Glomerular endothelial cell (primary cell): ENCODE data around the gene GALNT9. TPM values are rescaled to one million over a fixed set of nuclear protein-coding genes. Genes with fewer than 3 reads are reported as not detected.
"Not testable (repeated sequence)": the region's sequence is repeated elsewhere in the genome, so short reads cannot be mapped to it uniquely, and the experiment has no call there.

Experiments
- DNase-seq: peaks from one replicate; pipeline ENCODE4 v3.0.0-alpha.2; 2011; ENCODE audit warnings: low read depth, low spot score; ENCODE audit errors: extremely low read depth
- total RNA-seq: library from RNA; depleted of rRNA; stranded (reverse); fragments of >200 nt; gene quantifications from 2 replicates; pipeline ENCODE4 v1.2.3, GENCODE V29; 2015

GALNT9 gene
- total RNA-seq, 1 donor from 2014 or later: 0.35 TPM

DNA sequence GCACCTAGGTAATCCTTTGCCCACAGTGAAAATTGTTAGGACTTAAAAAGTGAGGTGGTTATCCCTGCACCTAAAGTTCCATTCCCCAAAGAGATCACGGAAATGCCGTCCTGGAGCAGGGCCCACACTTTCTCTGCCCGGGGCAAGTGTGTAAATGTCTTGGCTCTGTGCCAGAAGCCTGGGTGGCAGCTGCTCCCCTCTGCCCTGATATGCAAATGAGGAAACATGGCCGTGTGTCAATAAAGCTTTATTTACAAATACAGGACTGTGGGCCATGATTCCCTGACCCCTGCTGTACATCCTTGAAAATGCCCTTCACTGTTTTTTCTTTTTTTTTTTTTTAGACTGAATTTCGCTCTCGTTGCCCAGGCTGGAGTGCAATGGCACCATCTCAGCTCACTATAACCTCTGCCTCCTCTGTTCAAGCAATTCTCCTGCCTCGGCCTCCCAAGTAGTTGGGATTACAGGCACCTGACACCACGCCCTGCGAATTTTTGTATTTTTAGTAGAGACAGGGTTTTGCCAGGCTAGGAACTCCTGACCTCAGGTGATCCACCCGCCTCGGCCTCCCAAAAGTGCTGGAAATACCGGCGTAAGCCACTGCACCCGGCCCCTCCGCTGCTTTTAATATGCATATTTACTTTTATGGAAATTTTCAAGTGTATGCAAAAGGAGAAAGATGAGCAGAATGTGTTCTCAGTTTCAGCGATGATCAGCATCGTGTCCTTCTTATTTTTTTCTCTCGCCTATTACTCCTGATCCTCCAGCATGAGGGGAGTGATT lies 75.5 kb downstream of the GALNT9 start:
- no peak for DNase-seq

DNA sequence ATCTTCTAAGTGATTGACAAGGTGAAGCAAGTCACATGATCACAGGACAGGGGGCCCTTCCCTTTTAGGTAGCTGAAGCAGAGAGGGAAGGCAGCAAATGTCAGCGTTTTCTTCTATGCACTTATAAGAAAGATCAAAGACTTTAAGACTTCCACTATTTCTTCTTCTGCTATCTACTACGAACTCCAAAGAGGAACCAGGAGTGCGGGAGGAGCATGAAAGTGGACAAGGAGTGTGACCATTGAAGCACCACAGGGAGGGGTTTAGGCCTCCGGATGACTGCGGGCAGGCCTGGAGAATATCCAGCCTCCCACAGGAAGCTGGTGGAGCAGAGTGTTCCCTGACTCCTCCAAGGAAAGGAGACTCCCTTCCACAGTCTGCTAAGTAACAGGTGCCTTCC lies 76.4 kb downstream of the GALNT9 start:
- DNase-seq: not testable (repeated sequence)

DNA sequence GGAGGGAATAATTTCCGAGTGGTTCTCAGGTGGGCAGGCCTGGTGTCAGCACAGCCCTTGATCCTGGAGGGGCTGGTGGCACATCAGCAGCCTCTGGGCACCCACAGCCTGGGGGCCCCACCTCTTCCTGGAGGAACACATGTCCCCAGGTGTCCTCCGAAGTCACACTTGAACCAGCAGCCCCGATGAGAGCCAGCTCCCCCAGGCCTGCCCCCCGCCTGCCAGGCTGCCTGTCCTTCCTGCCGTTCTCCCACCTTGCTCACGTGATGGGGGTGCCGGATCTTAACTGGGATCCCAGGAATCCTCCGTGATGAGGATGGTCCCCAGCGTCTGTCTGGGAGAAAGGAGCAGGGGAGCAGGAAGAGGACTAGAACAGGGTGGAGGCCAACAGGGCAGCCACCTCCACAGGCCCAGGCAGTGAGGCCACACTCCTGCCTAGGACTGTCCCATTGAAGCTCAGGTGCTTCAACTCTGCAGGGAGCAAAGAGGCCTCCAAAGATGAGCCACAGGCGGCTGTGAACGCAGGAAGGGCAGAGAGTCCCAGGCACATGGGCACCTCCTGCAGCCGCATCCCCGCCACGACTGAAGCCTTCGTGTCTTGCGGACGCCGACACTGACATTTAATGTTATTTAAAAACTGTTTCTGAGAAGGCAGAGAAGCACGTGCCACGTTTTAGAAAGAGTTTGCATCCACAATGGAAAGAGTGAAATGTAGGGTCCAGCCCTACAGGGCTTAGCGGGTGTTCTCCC lies 77.5 kb downstream of the GALNT9 start:
- DNase-seq: no peak

DNA sequence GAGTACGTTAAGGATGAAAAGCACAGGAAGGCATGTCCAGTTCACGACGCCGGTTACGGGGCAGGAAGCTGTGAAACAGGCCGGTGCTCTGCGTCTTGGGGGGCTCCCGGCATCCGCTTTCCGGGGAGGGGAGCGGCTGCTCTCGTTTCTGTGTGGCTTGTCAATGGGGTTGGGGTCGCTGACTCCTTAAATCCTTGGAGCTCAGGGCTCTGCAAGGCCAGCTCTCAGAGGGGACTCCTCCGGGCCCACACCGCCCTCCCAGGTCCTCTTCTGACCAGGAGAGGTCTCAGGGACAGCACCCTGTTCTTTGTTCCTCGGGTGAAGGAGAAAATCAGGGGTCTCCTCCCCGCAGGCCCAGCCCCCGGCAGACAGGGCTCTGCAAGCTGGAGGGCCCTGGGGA lies 78.1 kb downstream of the GALNT9 start:
- DNase-seq: no peak

DNA sequence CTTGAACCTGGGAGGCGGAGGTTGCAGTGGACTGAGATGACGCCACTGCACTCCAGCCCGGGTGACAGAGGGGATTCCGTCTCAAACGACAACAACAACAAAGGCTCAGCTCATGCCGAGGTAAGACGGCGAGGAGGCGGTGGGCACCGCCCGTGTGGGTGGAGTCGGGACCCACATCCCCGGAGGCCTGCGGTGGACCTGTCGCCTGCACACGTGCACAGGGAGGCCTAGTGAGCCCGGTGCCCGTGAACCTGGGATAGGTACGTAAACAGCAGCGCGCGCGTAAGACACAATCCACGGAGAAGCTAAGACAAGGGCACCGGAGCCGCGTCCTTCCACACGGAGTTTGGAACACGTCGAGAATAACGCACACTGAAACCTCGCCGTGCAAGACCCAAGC lies 78.7 kb downstream of the GALNT9 start:
- no peak for DNase-seq

DNA sequence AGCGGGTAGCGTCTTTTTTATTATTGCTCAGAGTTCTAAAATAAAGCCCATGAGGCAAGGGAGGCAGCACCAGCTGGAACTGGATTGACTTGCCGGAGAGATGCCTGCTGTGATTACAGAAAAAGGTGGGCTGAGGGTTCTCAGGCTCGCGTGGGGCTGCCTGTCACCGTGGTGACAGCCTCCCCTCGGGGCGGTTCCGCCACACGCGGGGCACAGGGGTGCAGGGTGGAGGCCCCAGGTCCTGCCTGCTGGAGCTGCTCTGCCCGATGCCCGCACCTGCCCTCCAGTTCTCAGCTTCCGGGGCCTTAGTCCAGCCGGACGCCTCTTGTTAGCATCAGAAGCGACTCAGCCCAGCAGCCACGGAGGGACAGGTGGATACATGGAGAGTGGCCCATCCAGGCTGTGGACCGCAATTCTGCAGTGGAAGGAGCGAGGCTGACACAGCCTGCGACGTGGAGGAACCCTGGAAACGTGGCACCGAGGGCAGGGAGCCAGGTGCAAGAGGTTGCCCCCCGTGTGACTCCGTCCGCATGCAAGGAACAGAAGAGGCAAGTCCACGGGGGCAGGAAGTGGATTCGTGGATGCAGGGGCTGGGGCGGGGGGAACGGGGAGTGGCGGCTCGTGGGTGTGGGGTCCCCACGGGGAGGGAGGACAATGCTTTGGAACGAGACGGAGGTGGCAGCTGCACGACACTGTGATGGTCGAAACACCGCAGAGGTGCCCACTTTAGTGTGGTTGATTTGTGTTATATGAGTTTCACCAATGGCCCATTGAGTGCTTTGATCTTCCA lies 79.5 kb downstream of the GALNT9 start:
- DNase-seq: no peak

DNA sequence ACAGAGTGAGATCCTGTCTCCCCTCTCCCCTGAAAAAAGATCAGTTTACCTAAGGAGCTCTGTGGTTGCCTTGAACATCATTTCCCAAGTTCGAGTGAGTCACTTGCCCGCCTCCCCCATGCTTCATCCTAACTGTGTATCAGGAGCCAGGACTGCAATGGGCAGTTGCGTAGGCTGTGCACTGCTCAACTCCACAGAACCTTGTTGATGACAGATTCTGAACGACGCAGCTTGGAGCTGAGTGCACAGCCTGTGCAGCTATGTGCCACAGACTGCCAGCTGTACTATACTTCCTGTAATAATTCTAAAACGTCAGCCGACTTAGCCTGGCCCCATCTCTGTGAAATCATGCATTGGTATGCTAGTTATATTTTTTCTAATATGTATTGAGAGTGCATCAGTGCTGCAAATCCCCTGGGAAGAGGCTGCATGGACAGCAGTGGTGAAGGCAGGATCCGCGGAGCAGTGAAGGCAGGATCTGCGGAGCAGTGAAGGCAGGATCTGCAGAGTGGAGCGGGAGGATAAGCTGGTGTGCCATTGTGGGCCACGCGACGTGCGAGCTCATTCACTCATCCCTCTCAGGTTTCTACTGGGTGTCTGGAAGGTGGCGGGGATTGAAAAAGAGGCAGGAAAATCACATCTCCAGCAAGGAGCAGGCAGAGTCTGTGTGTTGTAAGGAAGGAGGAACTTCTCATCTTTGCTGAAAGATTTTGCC lies 80.8 kb downstream of the GALNT9 start:
- DNase-seq: no peak

DNA sequence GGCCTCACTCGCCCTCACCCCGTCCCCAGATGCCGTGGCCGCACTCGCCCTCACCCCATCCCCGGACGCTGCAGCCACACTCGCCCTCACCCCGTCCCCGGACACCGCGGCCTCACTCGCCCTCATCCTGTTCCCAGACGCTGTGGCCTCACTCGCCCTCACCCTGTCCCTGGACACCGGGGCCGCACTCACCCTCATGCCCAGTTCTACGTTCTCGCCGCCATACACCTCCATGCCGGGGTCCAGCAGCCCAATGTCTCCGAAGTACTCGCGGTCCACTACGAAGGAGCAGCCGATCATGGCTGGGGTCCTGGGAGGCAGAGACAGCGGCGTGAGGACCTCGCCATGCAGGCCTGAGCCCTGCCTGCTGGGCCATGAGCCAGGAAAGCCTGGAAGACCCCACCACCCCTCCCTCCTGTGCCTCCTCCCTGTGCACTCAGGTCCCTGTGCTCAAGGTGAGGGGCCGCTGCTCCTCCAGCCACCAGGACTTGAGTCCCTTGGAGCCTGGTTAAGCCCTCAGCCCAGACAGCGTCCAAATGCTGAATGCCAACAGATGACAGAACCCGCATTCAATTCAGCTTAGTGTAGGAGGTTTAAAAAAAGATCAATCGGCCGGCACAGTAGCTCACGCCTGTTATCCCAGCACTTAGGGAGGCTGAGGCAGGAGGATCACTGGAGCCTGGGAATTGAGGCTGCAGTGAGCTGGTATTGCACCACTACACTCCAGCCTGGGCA lies 81.5 kb downstream of the GALNT9 start:
- DNase-seq: no peak

DNA sequence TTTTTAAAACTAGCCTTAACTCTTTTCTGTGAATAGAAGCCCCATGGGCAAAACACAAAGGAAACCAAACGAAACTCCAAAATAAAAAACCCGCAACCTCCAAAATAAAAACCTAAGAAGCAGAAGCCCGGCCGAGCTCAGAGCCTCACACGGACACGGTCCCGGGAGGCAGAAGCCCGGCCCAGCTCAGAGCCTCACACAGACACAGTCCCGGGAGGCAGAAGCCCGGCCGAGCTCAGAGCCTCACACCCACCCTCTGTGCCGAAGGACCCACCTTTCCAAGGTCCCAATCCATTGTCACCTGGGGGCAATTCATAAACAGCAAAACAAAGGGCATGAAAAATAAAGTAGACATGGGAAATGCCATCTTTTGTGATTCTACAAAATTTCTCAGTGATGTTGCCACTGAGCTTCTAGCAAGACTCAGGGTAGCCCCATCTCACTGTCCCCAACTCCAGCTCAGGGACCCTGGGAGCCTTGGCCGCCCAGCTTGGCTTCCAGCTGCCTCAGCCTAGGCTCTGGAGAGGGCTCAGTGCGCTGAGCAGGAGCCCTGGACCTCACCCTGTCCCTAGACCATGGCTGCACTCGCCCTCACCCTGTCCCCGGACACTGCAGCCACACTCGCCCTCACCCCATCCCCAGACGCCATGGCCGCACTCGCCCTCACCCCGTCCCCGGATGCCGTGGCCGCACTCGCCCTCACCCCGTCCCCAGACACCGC lies 82.2 kb downstream of the GALNT9 start:
- DNase-seq: no peak

DNA sequence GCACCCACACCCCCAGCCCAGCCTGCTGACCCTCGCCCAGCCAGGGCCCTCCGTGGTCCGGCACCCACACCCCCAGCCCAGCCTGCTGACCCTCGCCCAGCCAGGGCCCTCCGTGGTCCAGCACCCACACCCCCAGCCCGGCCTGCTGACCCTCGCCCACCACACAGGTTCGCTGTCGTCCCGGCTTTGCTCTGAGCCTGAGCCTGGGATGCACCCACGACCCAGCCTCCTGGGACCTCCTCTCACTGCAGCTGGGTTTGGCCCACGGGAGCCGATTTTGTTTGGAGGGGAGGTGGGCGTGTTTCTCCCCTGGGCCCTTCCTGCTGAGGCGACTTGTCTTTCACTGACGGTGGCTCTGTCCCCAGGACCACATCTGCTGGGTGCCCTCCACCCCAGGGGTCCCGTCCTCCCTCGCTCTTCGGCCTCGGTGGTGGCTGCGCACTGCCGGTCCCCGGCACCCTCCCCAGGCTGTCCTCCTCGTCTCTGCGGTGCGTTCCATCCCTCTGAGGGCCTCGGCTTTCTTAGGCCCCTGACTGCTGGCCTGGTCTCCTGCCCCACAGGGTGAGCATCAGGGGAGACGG lies 83.8 kb downstream of the GALNT9 start:
- DNase-seq: no peak

DNA sequence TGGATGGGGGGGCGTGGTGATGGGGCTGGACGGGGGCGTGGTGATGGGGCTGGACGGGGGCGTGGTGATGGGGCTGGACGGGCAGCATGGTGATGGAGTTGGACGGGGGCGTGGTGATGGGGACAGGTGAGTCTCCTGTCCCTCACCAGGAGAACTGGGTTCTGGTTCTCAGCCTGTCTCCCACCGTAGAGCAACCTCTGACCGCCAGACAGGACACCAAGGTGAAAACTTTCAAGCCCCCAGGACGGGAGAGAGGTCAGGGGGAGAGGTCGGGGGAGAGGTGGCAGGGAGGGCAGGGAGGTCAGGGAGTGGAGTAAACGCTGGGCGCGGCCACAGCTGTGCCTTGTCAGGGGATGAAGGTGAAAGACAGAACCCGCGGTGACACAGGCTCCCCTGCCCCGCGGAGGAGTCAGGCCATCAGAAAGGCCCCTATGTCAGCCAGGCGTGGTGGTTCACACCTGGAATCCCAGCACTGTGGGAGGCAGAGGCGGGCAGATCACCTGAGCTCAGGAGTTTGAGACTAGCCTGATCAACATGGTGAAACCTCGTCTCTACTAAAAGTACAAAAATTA lies 84.6 kb downstream of the GALNT9 start:
- no peak for DNase-seq

DNA sequence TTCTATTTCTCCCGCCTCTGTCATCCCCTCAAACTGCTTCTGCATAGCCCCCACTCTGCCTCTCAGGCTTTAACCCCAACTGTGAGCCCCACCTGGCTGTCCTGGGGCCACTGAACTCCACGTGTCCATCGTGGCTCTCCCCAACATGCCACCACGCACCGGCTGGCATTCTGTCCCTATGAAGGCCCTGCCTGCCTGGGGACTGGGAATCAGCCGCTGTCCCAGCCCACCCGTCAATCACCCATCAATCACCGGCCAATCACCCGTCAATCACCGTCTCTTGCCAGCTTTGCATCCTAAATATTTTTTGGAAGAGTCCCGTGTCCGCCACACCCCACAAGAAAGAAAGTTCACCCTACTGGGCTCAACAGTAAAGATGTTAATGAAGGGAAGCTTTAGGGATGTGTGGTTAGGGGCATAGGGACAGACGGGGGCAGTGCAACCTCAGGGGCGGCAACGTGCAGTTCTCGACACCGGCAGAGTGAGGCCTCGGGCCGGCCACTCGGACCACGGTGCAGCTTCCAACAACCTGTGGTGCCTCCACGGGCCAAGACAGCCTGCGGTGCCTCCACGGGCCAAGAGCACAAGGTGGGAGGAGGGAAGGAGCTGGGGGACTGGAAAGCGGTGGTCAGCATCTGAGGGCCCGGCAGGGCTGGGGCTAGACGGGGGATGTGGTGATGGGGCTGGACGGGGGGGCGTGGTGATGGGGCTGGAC lies 85.6 kb downstream of the GALNT9 start:
- DNase-seq: no peak

DNA sequence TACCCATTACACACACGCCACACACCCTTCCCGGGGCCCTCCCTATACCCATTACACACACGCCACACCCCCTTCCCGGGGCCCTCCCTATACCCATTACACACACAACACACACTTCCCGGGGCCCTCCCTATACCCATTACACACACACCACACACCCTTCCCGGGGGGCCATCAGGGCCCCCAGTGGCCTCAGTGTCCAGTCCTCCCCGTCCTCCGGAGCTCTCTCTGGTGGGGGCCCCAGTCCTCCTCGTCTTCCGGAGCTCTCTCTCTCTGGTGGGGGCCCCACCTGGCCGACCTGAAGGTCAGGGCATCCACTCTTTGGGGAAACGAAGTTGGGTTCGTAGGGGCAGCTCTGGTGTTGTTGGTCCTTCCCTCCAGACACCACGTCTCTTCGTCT lies 86.2 kb downstream of the GALNT9 start:
- DNase-seq: not testable (repeated sequence)

DNA sequence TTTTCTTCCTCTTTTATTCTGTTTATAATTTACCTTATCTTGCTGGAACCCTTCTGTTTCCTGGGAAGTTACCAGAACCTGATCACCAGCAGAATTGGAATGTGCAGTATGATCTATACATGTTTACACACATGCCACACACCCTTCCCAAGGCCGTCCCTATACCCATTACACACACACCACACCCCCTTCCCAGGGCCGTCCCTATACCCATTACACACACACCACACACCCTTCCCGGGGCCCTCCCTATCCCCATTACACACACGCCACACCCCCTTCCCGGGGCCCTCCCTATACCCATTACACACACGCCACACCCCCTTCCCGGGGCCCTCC lies 88.8 kb downstream of the GALNT9 start:
- not testable (repeated sequence) for DNase-seq

DNA sequence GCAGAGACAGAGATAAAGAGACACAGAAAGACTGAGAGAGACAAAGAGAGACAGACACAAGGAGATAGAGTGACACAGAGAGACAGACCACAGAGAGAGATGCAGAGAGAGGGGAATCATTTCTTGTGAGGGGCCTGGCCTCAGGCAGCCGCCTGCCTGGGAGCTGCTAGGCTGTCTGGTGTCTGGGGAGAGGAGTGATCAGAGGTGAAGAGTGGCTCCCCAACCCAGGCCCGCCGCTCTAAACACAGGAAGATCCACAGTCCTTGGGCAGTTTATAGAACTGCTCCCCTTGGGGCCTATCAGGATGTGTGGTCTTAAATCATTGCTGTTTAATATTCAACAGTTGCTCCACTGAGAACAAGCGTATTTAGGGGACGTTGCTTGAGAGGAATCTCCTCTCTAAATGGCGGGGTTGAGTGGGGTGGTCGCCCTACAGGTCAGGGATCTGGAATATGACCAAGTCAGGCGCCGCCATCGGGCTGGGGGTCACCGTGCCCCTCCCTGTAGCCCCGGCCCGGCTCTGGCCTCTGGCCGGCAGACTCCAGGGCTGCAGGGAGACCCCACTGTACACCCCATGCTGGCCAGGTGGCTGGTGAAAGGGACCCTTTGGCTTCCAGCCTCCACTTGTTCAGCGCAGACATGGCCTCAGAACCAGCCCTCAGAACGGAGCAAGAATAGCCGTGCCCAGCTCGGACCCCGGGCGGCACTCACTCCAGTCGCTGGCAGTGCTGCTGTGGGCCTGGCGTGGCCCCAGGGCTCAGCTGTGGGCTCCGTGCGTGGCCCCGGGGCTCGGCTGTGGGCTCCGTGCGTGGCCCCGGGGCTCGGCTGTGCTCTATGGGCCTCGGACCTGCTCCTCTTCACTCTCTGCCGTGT lies 89.4 kb downstream of the GALNT9 start:
- no peak for DNase-seq

DNA sequence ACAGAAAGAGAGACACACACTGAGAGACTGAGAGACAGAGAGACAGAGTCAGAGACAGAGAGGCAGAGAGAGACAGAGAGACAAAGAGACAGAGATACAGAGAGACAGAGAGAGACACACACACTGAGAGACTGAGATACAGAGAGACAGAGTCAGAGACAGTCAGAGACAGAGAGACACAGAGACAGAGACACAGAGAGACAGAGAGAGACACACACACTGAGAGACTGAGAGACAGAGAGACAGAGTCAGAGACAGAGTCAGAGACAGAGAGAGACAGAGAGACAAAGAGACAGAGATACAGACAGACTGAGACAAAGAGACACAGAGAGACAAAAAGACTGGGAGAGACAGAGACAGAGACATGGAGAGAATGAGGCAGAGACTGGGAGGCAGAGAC lies 90.0 kb downstream of the GALNT9 start:
- DNase-seq: no peak

DNA sequence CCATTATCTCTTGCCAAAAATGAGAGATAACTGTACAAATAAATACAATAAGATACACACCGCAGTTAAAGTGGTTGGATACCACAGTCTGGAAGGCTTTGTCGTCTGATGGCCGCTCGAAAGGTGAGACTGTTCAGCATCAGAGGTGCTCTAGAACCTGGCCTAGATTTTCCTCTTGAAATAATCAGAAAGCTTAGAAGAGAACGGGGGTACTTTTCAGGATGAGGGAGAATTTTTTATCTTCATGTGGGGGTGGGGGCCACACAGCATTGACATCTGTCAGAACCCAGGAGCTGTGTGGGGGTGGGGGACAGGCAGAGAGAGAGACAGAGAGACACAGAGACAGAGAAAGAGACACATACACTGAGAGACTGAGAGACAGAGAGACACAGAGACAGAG lies 90.5 kb downstream of the GALNT9 start:
- no peak for DNase-seq
